GM19035 (cell line): ENCODE measurements around the gene BCL2.
A peak's percentile ranks its signal among the peaks of the same experiment; 100 is the strongest.

ENCODE experiments used
- ATAC-seq: cut with Tn5 transposase; IDR thresholded peaks from one replicate; pipeline ENCODE4 v1.9.1; 2021; ENCODE audit not compliant: unreplicated experiment

The BCL2 gene

GRCh38 chr18:63186520-63187222 is 132.9 kb downstream of the BCL2 start:
- no peak for ATAC-seq

DNA sequence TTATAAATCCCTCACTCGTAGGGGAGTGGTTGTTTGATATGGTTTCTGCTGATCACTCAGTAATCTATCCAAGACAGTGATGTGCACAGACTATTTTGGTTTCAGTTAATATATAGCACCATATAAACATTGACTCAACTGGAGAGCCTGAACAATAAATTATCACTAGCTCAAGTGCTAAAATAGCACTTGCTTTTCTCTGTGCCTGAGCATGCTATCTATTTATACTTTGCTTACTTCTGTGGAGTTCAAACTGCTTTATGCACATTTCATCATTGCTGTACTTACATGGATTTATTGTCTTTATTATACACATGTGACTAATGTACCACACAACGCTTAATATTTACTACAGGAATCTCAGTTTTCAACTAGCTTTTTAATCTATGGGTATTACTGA is 133.6 kb downstream of the BCL2 start:
- ATAC-seq: no peak

DNA sequence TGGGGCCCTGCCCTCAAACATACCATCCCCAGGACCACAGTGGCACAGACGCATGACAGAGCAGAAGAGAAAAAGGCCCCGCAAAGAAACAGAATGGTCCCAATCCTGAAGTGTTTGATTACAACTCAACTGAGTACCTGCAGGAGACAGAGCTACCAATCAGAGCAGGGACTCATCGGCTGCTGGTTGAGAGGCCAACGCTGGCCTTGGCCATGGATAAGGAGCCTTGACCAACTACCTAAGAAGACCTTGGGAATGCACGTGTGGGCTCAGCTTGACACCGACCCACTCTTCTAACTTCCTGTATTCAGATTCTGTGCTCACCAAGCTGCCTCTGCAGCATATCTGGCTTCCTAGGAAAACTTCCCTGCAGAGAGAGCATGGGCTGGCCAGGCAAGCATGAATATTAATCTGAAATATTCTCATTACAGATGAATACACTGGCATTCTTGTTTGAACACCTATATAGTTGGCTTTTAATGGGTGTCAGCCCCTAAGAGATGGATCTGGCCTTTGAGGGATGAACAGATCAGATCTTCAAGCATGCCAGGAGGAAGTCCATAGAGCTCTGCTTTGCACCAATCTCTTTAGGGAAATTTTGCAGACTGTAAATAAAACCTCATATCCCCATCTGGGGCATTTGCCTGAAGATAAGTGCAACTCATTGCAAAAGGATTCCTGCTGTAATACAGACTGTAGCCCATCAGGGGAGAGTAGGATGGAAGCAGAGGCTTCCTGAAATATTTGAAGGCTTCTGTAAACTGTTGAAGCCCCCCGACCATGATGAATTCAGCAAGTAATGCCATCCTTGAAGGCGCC is 135.4 kb downstream of the BCL2 start:
- no peak for ATAC-seq

DNA sequence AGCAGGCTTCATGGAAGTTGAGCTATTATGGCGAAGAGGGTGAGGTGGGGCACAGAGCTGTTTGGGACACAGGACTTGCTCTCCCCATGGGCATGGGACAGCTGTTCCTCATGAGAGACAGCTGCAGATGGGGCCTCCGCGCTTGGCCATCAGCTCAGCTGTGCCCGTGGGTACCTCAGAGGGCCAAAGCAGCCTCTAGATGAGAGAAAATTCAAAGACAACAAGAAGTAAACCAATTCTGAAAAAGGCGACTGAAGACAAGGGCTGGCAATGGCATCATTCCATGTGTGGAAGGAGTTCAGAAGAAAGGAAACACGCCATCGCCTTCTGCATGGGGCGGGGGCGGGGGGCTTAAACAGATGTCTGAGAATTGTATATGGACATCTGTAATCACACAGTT is 136.2 kb downstream of the BCL2 start:
- no peak for ATAC-seq

DNA sequence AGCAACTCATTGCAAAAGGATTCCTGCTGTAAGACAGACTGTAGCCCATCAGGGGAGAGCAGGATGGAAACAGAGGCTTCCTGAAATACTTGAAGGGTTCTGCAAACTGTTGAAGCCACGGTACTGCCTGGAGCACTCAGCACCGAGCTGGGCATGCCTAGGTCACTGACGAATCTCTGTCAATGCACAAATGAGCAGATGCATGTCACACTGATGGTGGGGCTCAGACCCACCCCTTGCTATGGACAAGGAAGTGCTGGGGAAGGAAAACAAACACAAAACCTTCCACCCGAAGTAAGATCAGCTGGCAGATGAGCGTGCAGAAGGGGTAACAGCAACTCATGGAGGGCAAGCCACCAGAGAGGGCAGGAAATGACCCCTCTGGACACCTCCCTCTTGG is 136.7 kb downstream of the BCL2 start:
- ATAC-seq: no peak

GRCh38 chr18:63182310-63182772 is 137.2 kb downstream of the BCL2 start:
- ATAC-seq: no peak

GRCh38 chr18:63181706-63182309 is 137.8 kb downstream of the BCL2 start:
- no peak for ATAC-seq

DNA sequence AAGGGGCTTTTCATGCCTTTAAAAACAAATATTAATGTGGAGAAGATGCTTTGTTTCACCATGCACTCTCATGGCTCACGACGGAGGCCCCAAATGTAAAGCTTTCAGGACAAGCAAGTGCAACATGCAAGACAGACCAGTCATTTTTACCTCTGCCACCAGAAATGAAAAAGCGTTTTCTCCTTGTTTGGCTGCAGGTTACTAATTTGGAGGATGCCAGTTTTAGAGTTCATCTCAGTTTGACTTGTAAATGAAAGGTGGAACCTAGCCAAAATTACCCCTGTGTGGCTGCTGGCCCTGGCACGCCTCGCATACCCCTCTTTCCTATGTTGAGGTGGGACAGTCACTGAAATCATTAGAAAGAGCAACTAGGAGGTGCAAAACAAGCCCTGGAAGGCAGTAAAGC is 138.6 kb downstream of the BCL2 start:
- peak; percentile 61 for ATAC-seq

- ATAC-seq: no peak
Observed at GRCh38 chr18:63180321-63180720, 139.2 kb downstream of the BCL2 start.

GRCh38 chr18:63179422-63179821 is 140.1 kb downstream of the BCL2 start:
- ATAC-seq: no peak

DNA sequence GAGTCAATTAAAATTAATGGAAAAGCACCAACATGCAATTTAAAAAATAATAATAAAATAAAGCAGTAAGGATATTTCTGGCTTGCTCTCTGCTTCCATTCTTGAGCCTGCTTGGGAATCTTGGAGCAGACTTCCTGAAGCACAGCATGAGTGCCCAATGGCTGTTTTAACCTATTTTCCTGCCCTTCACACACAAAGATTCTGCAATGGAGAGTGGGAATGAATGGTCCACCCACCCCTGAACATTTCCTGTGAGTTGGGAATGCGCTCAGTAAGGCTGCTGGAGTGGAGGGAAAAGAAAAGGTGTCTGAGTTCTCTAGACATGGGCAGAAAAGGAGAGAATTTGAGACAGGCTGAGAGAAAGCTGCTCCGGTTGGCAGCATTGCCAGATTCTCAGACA is 140.6 kb downstream of the BCL2 start:
- ATAC-seq: no peak

GRCh38 chr18:63177919-63178821 is 141.4 kb downstream of the BCL2 start:
- no peak for ATAC-seq

DNA sequence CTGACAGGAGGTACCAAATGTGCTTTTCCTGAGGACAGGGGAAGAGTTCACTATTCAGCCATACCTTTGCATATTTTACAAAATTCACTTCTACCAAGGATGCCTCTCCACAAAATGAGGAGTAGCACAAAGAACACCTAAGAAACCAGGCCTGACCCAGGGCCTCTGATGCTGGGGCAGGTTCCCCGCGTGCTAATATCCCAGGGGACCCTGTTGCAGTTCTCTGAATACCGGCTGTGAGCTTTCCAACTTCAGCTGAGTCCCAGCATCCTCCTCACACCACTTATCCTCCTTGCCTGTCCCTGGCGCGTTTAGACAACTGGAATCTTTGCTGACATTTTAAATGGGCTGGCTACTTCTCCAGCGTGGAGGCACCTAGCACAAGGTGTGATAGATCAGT is 142.3 kb downstream of the BCL2 start:
- no peak for ATAC-seq

DNA sequence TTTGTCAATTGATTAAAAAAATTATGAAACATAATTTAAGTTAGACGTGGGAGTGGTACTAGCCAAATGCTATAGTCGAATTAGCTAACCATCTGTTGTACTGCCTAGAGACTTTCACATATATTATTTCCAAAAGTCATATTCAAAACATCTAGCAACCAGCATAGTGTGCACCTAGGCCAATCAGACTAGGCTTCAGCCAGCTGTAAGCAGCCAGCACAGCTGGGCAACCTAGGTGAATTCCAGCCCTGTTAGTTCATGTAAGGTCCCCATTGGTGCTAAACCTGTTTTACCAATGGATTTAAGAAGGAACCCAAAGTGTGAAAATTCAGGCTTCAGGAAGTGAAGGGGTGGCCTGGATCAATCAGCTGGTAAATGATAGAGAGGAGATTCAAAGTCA is 144.3 kb downstream of the BCL2 start:
- no peak for ATAC-seq

- ATAC-seq: no peak
Observed at GRCh38 chr18:63173983-63174382, 145.6 kb downstream of the BCL2 start.

- no peak for ATAC-seq
Observed at GRCh38 chr18:63169853-63170252, 149.7 kb downstream of the BCL2 start.

DNA sequence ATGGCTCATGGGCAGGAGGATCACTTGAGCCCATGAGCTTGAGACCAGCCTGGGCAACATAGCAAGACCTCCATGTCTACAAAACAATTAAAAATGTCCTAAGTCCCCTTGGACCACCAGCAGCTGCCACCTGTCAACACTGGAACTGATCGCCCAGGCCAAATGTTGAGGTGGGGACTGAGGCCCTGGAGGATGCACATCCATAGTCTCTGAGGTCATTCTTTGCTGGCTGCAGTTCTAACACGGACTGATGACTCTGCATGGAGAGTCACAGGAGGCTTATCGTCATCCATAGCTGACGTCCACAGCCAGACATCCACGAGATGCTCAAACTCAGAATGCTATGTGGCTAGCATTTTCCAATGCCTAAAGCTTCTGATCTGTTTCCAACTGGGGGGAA is 151.3 kb downstream of the BCL2 start:
- ATAC-seq: no peak

DNA sequence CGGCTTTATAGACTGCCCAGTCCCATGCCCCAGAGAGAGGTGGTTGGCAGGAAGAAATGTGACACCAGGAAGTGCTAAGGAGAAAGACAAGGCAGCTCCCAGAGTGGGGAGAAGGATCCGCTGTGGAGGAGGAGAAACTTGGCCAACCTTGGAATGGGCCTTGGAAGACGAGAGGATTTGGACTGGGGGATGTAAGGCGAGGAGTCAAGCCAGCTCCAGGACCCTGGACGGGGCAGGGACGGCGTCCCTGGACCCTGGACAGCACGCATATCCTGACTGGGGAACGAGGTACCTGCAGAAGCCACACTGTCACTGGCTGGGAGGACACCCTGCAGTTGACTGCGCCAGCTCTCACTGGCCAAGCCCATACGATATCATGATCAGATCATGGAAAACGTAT is 153.4 kb downstream of the BCL2 start:
- ATAC-seq: no peak

GRCh38 chr18:63164396-63164795 is 155.2 kb downstream of the BCL2 start:
- no peak for ATAC-seq

- peak; percentile 24 for ATAC-seq
Observed at GRCh38 chr18:63162271-63163014, 157.1 kb downstream of the BCL2 start.
